ENCODE data around the gene TASOR.
"Not testable (repeated sequence)": the region's sequence is repeated elsewhere in the genome, so short reads cannot be mapped to it uniquely, and the experiment has no call there.

TASOR gene

GRCh38 chr3:56700151-56700550 is 17.1 kb upstream of the TASOR start:
- Histone ChIP-seq H3F3A (ENCODE audit: insufficient read depth, low read length) (no peaks in the 10 kb centered on the region), H3K79me2 (ENCODE audit: insufficient read depth, low read length) (no peaks in the 10 kb centered on the region), H3K27me3 (ENCODE audit: insufficient read depth, low read length) (no peaks in the 10 kb centered on the region), H3K9me2 (ENCODE audit: low read depth, low read length) (no peaks in the 10 kb centered on the region), H3K9ac (ENCODE audit: low read length) (no peak overlapping the region), H3K27ac (ENCODE audit: low read depth, low read length, poor library complexity, severe bottlenecking) (no peak overlapping the region), H2AFZ (ENCODE audit: low read length) (no peak overlapping the region), H3K4me3 (ENCODE audit: low read depth, low read length, poor library complexity, severe bottlenecking) (no peak overlapping the region), H3K4me2 (ENCODE audit: low read length) (no peak overlapping the region), H4K20me1 (ENCODE audit: insufficient read depth, low read length) (no peaks in the 10 kb centered on the region), H3K9me3 (ENCODE audit: low read length) (no peaks in the 10 kb centered on the region), H3K4me1 (ENCODE audit: insufficient read depth, low read length, severe bottlenecking) (no peaks in the 10 kb centered on the region), H3K36me3 (ENCODE audit: insufficient read depth, low read length) (no peaks in the 10 kb centered on the region)
- no peak for TF ChIP-seq EZH2 (IDR thresholded peaks at IDR 0.05; ENCODE audit: borderline replicate concordance, low read length)
- TF ChIP-seq, protein P1, sequence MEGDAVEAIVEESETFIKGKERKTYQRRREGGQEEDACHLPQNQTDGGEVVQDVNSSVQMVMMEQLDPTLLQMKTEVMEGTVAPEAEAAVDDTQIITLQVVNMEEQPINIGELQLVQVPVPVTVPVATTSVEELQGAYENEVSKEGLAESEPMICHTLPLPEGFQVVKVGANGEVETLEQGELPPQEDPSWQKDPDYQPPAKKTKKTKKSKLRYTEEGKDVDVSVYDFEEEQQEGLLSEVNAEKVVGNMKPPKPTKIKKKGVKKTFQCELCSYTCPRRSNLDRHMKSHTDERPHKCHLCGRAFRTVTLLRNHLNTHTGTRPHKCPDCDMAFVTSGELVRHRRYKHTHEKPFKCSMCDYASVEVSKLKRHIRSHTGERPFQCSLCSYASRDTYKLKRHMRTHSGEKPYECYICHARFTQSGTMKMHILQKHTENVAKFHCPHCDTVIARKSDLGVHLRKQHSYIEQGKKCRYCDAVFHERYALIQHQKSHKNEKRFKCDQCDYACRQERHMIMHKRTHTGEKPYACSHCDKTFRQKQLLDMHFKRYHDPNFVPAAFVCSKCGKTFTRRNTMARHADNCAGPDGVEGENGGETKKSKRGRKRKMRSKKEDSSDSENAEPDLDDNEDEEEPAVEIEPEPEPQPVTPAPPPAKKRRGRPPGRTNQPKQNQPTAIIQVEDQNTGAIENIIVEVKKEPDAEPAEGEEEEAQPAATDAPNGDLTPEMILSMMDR (IDR thresholded peaks at IDR 0.05; ENCODE audit: low read length): no peak

DNA sequence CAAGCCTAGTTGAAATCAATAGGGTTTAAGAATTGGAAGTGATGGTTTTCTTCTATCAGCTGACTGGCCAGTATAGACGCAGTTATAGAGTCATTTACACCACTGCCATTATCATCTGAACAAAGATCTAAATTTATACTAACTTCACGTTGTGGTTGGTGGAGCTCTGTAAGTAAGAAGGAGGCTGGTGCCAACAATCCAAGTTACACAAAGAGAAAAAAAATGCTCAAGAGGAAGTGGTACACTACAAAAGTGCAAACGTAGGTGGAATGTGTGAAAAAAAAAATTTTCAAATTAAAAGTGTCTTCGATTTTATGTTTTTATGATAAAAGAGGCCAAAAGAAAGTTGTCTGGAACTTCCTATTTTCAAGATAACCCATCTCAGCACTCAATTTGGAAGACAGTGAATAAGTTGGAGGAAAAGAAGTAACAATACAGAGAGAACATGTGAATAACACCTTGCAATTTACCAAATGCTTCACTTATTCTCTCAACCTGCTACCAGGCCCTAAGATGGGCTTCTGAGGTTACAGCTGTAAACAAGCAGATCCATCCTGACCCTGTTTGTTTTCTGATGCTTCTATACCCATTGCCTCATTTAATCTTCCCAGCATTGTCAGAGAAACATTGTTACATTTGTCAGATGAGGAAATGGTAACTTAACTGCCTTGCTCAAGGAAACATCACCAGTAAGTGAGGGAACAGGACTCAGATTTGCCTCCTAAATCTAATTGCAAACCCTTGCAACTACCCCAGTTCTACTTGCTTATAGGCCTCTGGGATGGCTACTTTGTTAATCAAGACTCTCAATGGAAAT is 12.0 kb upstream of the TASOR start:
- H4K20me1 ChIP-seq (ENCODE audit: insufficient read depth, low read length): no peaks in the 10 kb centered on the region
- no peaks in the 10 kb centered on the region for H3K27me3 ChIP-seq (ENCODE audit: insufficient read depth, low read length)
- H3K79me2 ChIP-seq (ENCODE audit: insufficient read depth, low read length): no peaks in the 10 kb centered on the region
- H3K4me3 ChIP-seq (ENCODE audit: low read depth, low read length, poor library complexity, severe bottlenecking): no peak overlapping the region
- no peak overlapping the region for H2AFZ ChIP-seq (ENCODE audit: low read length)
- H3K9ac ChIP-seq (ENCODE audit: low read length): no peak overlapping the region
- no peak for TF ChIP-seq EZH2 (IDR thresholded peaks at IDR 0.05; ENCODE audit: borderline replicate concordance, low read length)
- TF ChIP-seq, protein P1 (IDR thresholded peaks at IDR 0.05; ENCODE audit: low read length): no peak
- H3F3A ChIP-seq (ENCODE audit: insufficient read depth, low read length): 0 out of 2 replicates have a peak, but pooled peaks cover 5% of the 10 kb centered on the region
- no peaks in the 10 kb centered on the region for H3K36me3 ChIP-seq (ENCODE audit: insufficient read depth, low read length)
- H3K9me2 ChIP-seq (ENCODE audit: low read depth, low read length): no peaks in the 10 kb centered on the region
- no peak overlapping the region for H3K27ac ChIP-seq (ENCODE audit: low read depth, low read length, poor library complexity, severe bottlenecking)
- H3K4me2 ChIP-seq (ENCODE audit: low read length): no peak overlapping the region
- no peaks in the 10 kb centered on the region for H3K9me3 ChIP-seq (ENCODE audit: low read length)
- H3K4me1 ChIP-seq (ENCODE audit: insufficient read depth, low read length, severe bottlenecking): no peaks in the 10 kb centered on the region

GRCh38 chr3:56693750-56694149 is 10.7 kb upstream of the TASOR start:
- H3K9me3 ChIP-seq (ENCODE audit: low read length): no peaks in the 10 kb centered on the region
- no peaks in the 10 kb centered on the region for H3K27me3 ChIP-seq (ENCODE audit: insufficient read depth, low read length)
- H3K9me2 ChIP-seq (ENCODE audit: low read depth, low read length): no peaks in the 10 kb centered on the region
- H2AFZ ChIP-seq (ENCODE audit: low read length): no peak overlapping the region
- H3K4me3 ChIP-seq (ENCODE audit: low read depth, low read length, poor library complexity, severe bottlenecking): no peak overlapping the region
- H4K20me1 ChIP-seq (ENCODE audit: insufficient read depth, low read length): no peaks in the 10 kb centered on the region
- no peaks in the 10 kb centered on the region for H3K4me1 ChIP-seq (ENCODE audit: insufficient read depth, low read length, severe bottlenecking)
- no peaks in the 10 kb centered on the region for H3K79me2 ChIP-seq (ENCODE audit: insufficient read depth, low read length)
- no peak overlapping the region for H3K27ac ChIP-seq (ENCODE audit: low read depth, low read length, poor library complexity, severe bottlenecking)
- H3K4me2 ChIP-seq (ENCODE audit: low read length): no peak overlapping the region
- TF ChIP-seq, protein P1 (IDR thresholded peaks at IDR 0.05; ENCODE audit: low read length): no peak
- no peak for TF ChIP-seq EZH2 (IDR thresholded peaks at IDR 0.05; ENCODE audit: borderline replicate concordance, low read length)
- 0 out of 2 replicates have a peak, but pooled peaks cover 5% of the 10 kb centered on the region for H3F3A ChIP-seq (ENCODE audit: insufficient read depth, low read length)
- no peaks in the 10 kb centered on the region for H3K36me3 ChIP-seq (ENCODE audit: insufficient read depth, low read length)
- H3K9ac ChIP-seq (ENCODE audit: low read length): no peak overlapping the region

DNA sequence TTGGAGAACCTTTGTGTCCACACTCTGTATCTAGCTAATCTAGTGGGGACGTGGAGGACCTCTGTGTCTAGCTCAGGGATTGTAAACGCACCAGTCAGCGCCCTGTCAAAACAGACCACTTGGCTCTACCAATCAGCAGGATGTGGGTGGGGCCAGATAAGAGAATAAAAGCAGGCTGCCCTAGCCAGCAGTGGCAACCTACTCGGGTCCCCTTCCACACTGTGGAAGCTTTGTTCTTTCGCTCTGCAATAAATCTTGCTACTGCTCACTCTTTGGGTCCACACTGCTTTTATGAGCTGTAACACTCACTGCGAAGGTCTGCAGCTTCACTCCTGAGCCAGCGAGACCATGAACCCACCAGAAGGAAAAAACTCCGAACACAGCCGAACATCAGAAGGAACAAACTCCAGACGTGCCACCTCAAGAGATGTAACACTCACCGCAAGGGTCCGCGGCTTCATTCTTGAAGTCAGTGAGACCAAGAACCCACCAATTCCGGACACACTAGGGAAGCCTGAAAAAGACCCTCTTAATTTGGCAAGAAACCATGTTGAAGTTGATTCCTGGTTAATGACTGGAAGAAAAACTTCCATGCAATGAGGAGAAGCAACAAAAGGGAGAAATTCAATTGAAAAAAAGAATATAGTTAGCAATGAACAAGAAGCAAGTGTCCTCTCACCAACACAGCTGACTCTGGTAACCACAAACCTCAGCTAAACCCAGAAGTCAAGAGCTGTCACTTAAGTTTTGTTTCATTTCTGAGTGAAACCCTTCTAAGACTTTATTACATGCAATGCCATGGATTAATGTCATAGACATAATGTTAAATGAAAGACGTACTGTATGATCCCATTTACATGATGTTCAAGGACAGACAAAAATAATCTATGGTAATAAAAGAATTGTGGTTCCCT is 9.7 kb upstream of the TASOR start:
- not testable (repeated sequence) for H3K4me1 ChIP-seq (ENCODE audit: insufficient read depth, low read length, severe bottlenecking); H3K9me2 ChIP-seq (ENCODE audit: low read depth, low read length); H3F3A ChIP-seq (ENCODE audit: insufficient read depth, low read length); H3K9ac ChIP-seq (ENCODE audit: low read length); H4K20me1 ChIP-seq (ENCODE audit: insufficient read depth, low read length); H3K4me2 ChIP-seq (ENCODE audit: low read length); H3K79me2 ChIP-seq (ENCODE audit: insufficient read depth, low read length); H3K27me3 ChIP-seq (ENCODE audit: insufficient read depth, low read length); H2AFZ ChIP-seq (ENCODE audit: low read length); H3K36me3 ChIP-seq (ENCODE audit: insufficient read depth, low read length); H3K9me3 ChIP-seq (ENCODE audit: low read length); H3K27ac ChIP-seq (ENCODE audit: low read depth, low read length, poor library complexity, severe bottlenecking); H3K4me3 ChIP-seq (ENCODE audit: low read depth, low read length, poor library complexity, severe bottlenecking)

DNA sequence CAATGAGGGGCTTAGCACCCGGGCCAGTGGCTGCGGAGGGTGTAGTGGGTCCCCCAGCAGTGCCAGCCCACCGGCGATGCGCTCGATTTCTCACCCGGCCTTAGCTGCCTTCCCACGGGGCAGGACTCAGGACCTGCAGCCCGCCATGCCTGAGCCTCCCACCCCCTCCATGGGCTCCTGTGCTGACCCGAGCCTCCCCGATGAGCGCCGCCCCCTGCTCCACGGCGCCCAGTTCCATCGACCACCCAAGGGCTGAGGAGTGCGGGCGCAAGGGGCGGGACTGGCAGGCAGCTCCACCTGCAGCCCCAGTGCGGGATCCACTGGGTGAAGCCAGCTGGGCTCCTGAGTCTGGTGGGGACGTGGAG is 8.9 kb upstream of the TASOR start:
- H3K4me2 ChIP-seq (ENCODE audit: low read length); H3K4me1 ChIP-seq (ENCODE audit: insufficient read depth, low read length, severe bottlenecking); H3K4me3 ChIP-seq (ENCODE audit: low read depth, low read length, poor library complexity, severe bottlenecking); H3K9me3 ChIP-seq (ENCODE audit: low read length); H4K20me1 ChIP-seq (ENCODE audit: insufficient read depth, low read length); H3K27ac ChIP-seq (ENCODE audit: low read depth, low read length, poor library complexity, severe bottlenecking); H2AFZ ChIP-seq (ENCODE audit: low read length); H3F3A ChIP-seq (ENCODE audit: insufficient read depth, low read length); H3K27me3 ChIP-seq (ENCODE audit: insufficient read depth, low read length); H3K9ac ChIP-seq (ENCODE audit: low read length); H3K79me2 ChIP-seq (ENCODE audit: insufficient read depth, low read length); H3K9me2 ChIP-seq (ENCODE audit: low read depth, low read length); H3K36me3 ChIP-seq (ENCODE audit: insufficient read depth, low read length): not testable (repeated sequence)

All from OCI-LY1 (cell line).